Measurements from ENCODE around the gene MEOX2. TPM values are rescaled to one million over a fixed set of nuclear protein-coding genes. Genes with fewer than 3 reads are reported as not detected.

Gene MEOX2
- total RNA-seq (ENCODE audit: low replicate concordance), result 2.6 and 13.0 TPM in 2 replicates

GRCh38 chr7:15686295-15686956 is at the start of gene MEOX2:
MEOX2 (minus strand) TSS chr7:15686683; CDS start chr7:15686402, 281 bp downstream.
- DNase-seq (ENCODE audit: low read depth), result peak; percentile 70
- no peak for TF ChIP-seq CTCF (IDR thresholded peaks at IDR 0.05; ENCODE audit: insufficient read depth, low read length)
- peak within 1 kb of the TSS; percentile 64 for H3K4me3 ChIP-seq (ENCODE audit: low read depth, low read length)

GRCh38 chr7:15729746-15730145 is 43.3 kb upstream of the MEOX2 start:
- no peak for DNase-seq (ENCODE audit: low read depth)
- no peak for TF ChIP-seq CTCF (IDR thresholded peaks at IDR 0.05; ENCODE audit: insufficient read depth, low read length)
- H3K4me3 ChIP-seq (ENCODE audit: low read depth, low read length), result no peak overlapping the region

DNA sequence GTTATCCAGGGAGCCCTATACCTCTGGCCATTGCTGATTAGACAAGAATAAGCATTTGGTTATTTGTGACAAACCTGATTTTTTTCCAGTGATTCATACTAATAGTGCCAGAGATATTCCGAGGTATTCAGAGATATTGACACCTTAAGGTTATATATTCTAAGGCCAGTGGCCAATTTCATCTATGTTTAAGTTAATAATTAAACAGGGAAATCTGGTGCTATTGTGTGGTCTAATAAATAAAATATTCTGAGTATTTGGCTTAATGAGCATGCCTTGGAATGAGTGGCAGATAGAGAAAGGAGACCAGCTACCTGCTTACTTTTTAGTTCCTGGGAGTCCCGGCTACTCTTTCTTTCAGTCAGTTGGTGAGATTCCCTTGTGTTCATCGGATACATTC is 38.6 kb upstream of the MEOX2 start:
- no peak for DNase-seq (ENCODE audit: low read depth)
- H3K4me3 ChIP-seq (ENCODE audit: low read depth, low read length), result no peak overlapping the region
- TF ChIP-seq CTCF (IDR thresholded peaks at IDR 0.05; ENCODE audit: insufficient read depth, low read length), result no peak

DNA sequence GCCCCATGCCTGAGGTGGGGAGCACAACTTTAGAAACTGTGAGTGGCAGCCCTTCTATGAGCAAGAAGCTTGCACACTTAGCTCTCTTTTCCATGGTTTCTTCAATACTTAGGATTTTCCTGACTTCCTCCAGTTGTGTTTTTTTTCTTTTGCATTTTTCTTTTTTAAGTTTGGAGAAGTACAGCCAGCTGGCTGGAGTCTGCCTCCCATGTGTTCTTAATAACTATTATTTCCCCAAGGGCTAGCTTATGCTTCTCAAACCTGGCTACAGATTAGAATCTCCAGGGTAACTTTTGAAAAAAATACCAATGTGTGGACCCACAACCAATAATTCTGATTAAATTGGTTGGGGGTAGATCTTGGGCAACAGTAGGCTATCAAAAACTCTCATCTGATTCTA is 37.4 kb upstream of the MEOX2 start:
- H3K4me3 ChIP-seq (ENCODE audit: low read depth, low read length), result no peak overlapping the region
- DNase-seq (ENCODE audit: low read depth), result peak; percentile 63
- no peak for TF ChIP-seq CTCF (IDR thresholded peaks at IDR 0.05; ENCODE audit: insufficient read depth, low read length)

DNA sequence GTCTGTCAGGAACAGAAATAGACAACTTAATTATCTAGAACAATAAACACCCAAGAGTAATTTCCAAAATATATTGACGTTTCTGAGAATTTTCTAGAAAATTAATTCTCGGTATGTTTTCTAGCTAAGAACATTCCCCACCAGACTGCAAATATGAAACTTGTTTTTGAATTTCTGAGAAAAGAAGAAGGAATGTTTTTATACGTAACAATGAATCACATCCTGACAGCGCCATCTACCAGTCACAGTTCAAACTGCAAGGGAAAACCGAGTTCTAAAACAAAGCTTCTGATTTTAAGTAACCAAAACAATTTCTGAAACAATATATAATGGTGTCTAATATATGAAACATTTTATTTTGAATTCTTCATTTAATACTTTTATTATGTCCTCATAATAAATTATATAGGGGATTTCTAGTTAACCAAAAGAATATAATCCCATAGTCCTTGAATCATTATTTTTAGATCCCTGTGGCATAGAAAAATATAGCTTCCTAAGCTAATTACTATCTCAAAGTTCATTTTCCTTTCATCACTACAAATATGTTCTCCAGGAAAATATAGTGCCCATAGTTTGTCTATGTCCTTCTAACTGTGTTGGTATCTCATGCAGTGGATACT is 34.5 kb upstream of the MEOX2 start:
- TF ChIP-seq CTCF (IDR thresholded peaks at IDR 0.05; ENCODE audit: insufficient read depth, low read length), result peak; percentile 72
- DNase-seq (ENCODE audit: low read depth), result peak; percentile 77
- H3K4me3 ChIP-seq (ENCODE audit: low read depth, low read length), result no peak overlapping the region

DNA sequence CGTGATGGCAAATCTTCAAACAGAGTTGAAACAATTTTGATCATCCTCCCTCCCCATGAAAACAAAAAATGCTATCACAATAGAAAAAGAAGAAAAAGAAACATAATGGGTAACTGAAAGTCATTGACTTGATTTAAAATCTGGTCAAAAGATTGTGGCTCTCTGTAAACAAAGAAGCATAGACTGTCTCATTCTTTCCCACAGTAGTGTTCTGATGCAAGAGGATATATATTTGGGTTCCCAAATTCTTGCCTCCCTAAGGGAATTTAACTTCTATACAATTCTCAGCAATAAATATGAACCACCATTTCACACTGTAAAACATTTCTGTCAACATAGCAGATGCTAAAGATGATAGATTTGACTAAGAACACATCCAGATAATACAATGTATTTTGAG is 32.8 kb upstream of the MEOX2 start:
- TF ChIP-seq CTCF (IDR thresholded peaks at IDR 0.05; ENCODE audit: insufficient read depth, low read length), result no peak
- no peak overlapping the region for H3K4me3 ChIP-seq (ENCODE audit: low read depth, low read length)
- no peak for DNase-seq (ENCODE audit: low read depth)

Data from fibroblast of the aortic adventitia (primary cell).